ENCODE data around the gene MYL4.
"Not testable (repeated sequence)": the region's sequence is repeated elsewhere in the genome, so short reads cannot be mapped to it uniquely, and the experiment has no call there.

MYL4 gene

GRCh38 chr17:47172696-47173565 lies 36.2 kb upstream of the MYL4 start:
- Mint-ChIP-seq H3K9me3 (no peaks in the 10 kb centered on the region), H3K4me1 (peaks cover 3% of the 10 kb centered on the region), H3K4me3 (no peak overlapping the region), H3K27me3 (ENCODE audit: low read depth) (no peaks in the 10 kb centered on the region), H3K27ac (no peak overlapping the region), H3K36me3 (ENCODE audit: low read depth) (peaks cover 55% of the 10 kb centered on the region)
- no peak for TF ChIP-seq CTCF (IDR thresholded peaks at IDR 0.05; ENCODE audit: unreplicated experiment in 3 of 3)

- H3K36me3 Mint-ChIP-seq (ENCODE audit: low read depth), result peaks cover 52% of the 10 kb centered on the region
- H3K4me1 Mint-ChIP-seq; H3K27me3 Mint-ChIP-seq (ENCODE audit: low read depth); H3K27ac Mint-ChIP-seq; H3K9me3 Mint-ChIP-seq; H3K4me3 Mint-ChIP-seq: not testable (repeated sequence)
Measured at GRCh38 chr17:47174823-47175222, 34.3 kb upstream of the MYL4 start.

GRCh38 chr17:47176389-47176826 lies 32.7 kb upstream of the MYL4 start:
- TF ChIP-seq CTCF (IDR thresholded peaks at IDR 0.05; ENCODE audit: unreplicated experiment in 3 of 3), result no peak
- Mint-ChIP-seq H3K9me3 (no peaks in the 10 kb centered on the region), H3K27me3 (ENCODE audit: low read depth) (no peaks in the 10 kb centered on the region), H3K27ac (no peak overlapping the region), H3K4me3 (no peak overlapping the region), H3K36me3 (ENCODE audit: low read depth) (peaks cover 43% of the 10 kb centered on the region), H3K4me1 (peaks cover 10% of the 10 kb centered on the region)

- Mint-ChIP-seq H3K4me3 (no peak overlapping the region), H3K36me3 (ENCODE audit: low read depth) (peaks cover 46% of the 10 kb centered on the region), H3K4me1 (peaks cover 15% of the 10 kb centered on the region), H3K27me3 (ENCODE audit: low read depth) (no peaks in the 10 kb centered on the region), H3K9me3 (no peaks in the 10 kb centered on the region), H3K27ac (no peak overlapping the region)
- no peak for TF ChIP-seq CTCF (IDR thresholded peaks at IDR 0.05; ENCODE audit: unreplicated experiment in 3 of 3)
Measured at GRCh38 chr17:47177261-47177660, 31.9 kb upstream of the MYL4 start.

GRCh38 chr17:47179141-47179540 lies 30.0 kb upstream of the MYL4 start:
- peaks cover 44% of the 10 kb centered on the region for H3K36me3 Mint-ChIP-seq (ENCODE audit: low read depth)
- no peak overlapping the region for H3K4me3 Mint-ChIP-seq
- no peaks in the 10 kb centered on the region for H3K9me3 Mint-ChIP-seq
- peaks cover 24% of the 10 kb centered on the region for H3K4me1 Mint-ChIP-seq
- H3K27me3 Mint-ChIP-seq (ENCODE audit: low read depth), result no peaks in the 10 kb centered on the region
- H3K27ac Mint-ChIP-seq, result no peak overlapping the region
- TF ChIP-seq CTCF (IDR thresholded peaks at IDR 0.05; ENCODE audit: unreplicated experiment in 3 of 3), result no peak

- Mint-ChIP-seq H3K9me3 (no peaks in the 10 kb centered on the region), H3K36me3 (ENCODE audit: low read depth) (peaks cover 35% of the 10 kb centered on the region), H3K4me1 (peaks cover 31% of the 10 kb centered on the region), H3K27ac (no peak overlapping the region), H3K27me3 (ENCODE audit: low read depth) (no peaks in the 10 kb centered on the region), H3K4me3 (no peak overlapping the region)
- TF ChIP-seq CTCF (IDR thresholded peaks at IDR 0.05; ENCODE audit: unreplicated experiment in 3 of 3), result no peak
Measured at GRCh38 chr17:47180337-47180736, 28.8 kb upstream of the MYL4 start.

- Mint-ChIP-seq H3K36me3 (ENCODE audit: low read depth) (peaks cover 35% of the 10 kb centered on the region), H3K4me1 (peaks cover 34% of the 10 kb centered on the region)
- not testable (repeated sequence) for H3K27ac Mint-ChIP-seq; H3K27me3 Mint-ChIP-seq (ENCODE audit: low read depth); H3K4me3 Mint-ChIP-seq; H3K9me3 Mint-ChIP-seq
Measured at GRCh38 chr17:47180988-47181387, 28.2 kb upstream of the MYL4 start.

All from nephron (organoid).